ENCODE results near the gene TUBD1.
"Not testable (repeated sequence)": the region's sequence is repeated elsewhere in the genome, so short reads cannot be mapped to it uniquely, and the experiment has no call there.

TUBD1 gene

GRCh38 chr17:59844884-59845594 lies 47.7 kb downstream of the TUBD1 start:
- no peak for DNase-seq (ENCODE audit: low read depth in 4 of 4, low spot score in 1 of 4)

- DNase-seq (ENCODE audit: low read depth in 4 of 4, low spot score in 1 of 4) = peak in 2 of 4 experiments; percentile 48 to 72
These were observed 49.7 kb downstream of the TUBD1 start for GRCh38 chr17:59842901-59843652.

GRCh38 chr17:59841882-59842263 lies 50.9 kb downstream of the TUBD1 start:
- not testable (repeated sequence) for DNase-seq (ENCODE audit: low read depth in 4 of 4, low spot score in 1 of 4)

- not testable (repeated sequence) for DNase-seq (ENCODE audit: low read depth in 4 of 4, low spot score in 1 of 4)
These were observed 51.5 kb downstream of the TUBD1 start for GRCh38 chr17:59841091-59841881.

GRCh38 chr17:59840329-59841090 lies 52.2 kb downstream of the TUBD1 start:
- DNase-seq (ENCODE audit: low read depth in 4 of 4, low spot score in 1 of 4) = no peak

GRCh38 chr17:59839651-59840328 lies 53.0 kb downstream of the TUBD1 start:
- no peak for DNase-seq (ENCODE audit: low read depth in 4 of 4, low spot score in 1 of 4)

- DNase-seq (ENCODE audit: low read depth in 4 of 4, low spot score in 1 of 4) = no peak
These were observed 54.5 kb downstream of the TUBD1 start for GRCh38 chr17:59838052-59838916.

GRCh38 chr17:59837308-59838051 lies 55.3 kb downstream of the TUBD1 start:
- DNase-seq (ENCODE audit: low read depth in 4 of 4, low spot score in 1 of 4) = no peak

- DNase-seq (ENCODE audit: low read depth in 4 of 4, low spot score in 1 of 4) = no peak
These were observed 59.8 kb downstream of the TUBD1 start for GRCh38 chr17:59832883-59833379.

- DNase-seq (ENCODE audit: low read depth in 4 of 4, low spot score in 1 of 4) = no peak
These were observed 61.8 kb downstream of the TUBD1 start for GRCh38 chr17:59830846-59831486.

GRCh38 chr17:59830007-59830630 lies 62.6 kb downstream of the TUBD1 start:
- no peak for DNase-seq (ENCODE audit: low read depth in 4 of 4, low spot score in 1 of 4)

- no peak for DNase-seq (ENCODE audit: low read depth in 4 of 4, low spot score in 1 of 4)
These were observed 63.3 kb downstream of the TUBD1 start for GRCh38 chr17:59829217-59830006.

- not testable (repeated sequence) for DNase-seq (ENCODE audit: low read depth in 4 of 4, low spot score in 1 of 4)
These were observed 63.9 kb downstream of the TUBD1 start for GRCh38 chr17:59828819-59829216.

GRCh38 chr17:59828478-59828760 lies 64.3 kb downstream of the TUBD1 start:
- no peak for DNase-seq (ENCODE audit: low read depth in 4 of 4, low spot score in 1 of 4)

GRCh38 chr17:59827721-59828477 lies 64.8 kb downstream of the TUBD1 start:
- no peak for DNase-seq (ENCODE audit: low read depth in 4 of 4, low spot score in 1 of 4)

- no peak for DNase-seq (ENCODE audit: low read depth in 4 of 4, low spot score in 1 of 4)
These were observed 65.9 kb downstream of the TUBD1 start for GRCh38 chr17:59826706-59827453.

Measured in stimulated activated CD4-positive, alpha-beta T cell treated with anti-CD3 and anti-CD28 coated beads, Interleukin-1b, Interleukin-23, amount 100 ng/mL, for 24 hours (primary cell).